Transverse colon (tissue), 4 donors: ENCODE results near the gene EPB41L1. TPM values are rescaled to one million over a fixed set of nuclear protein-coding genes. Genes with fewer than 3 reads are reported as not detected.

Source experiments
- DNase-seq: peaks from one replicate; pipeline ENCODE4 v3.0.0-alpha.2; 2019
- H3K27ac ChIP-seq, 4 donors: fragments of 200-600 bp; sonication (generic); 2 replicates each; pipeline ENCODE4 v1.5.1; 2016 to 2018; ENCODE audit warnings: inconsistent platforms in 4 of 4
- H3K27me3 ChIP-seq: fragments of 200-600 bp; sonication (generic); 2 replicates; pipeline ENCODE4 v1.5.1; 2017; ENCODE audit warnings: inconsistent platforms
- H3K36me3 ChIP-seq, 4 donors: fragments of 200-600 bp; sonication (generic); 2 replicates each; pipeline ENCODE4 v1.5.1; 2017 to 2019; ENCODE audit warnings: inconsistent platforms in 4 of 4
- H3K4me1 ChIP-seq, 4 donors: fragments of 200-600 bp; sonication (generic); 2 replicates each; pipeline ENCODE4 v1.5.1; 2017 to 2020; ENCODE audit warnings: inconsistent platforms in 4 of 4
- H3K4me3 ChIP-seq, 4 donors: fragments of 200-600 bp; sonication (generic); 1 replicate in 1 of 4; 2 replicates in 3 of 4; pipeline versions ENCODE4 v1.5.1 to v1.6.1; 2017 to 2019; ENCODE audit warnings: inconsistent platforms in 4 of 4
- H3K9me3 ChIP-seq, 2 donors: fragments of 200-600 bp; sonication (generic); 2 replicates each; pipeline ENCODE4 v1.5.1; 2017 to 2019; ENCODE audit warnings: inconsistent platforms in 2 of 2
- CTCF ChIP-seq, 5 experiments: fragments of 200-600 bp in 3 of 5; fragments of 450-650 bp in 2 of 5; sonication (generic) in 3 of 5; IDR thresholded peaks; 1 replicate in 2 of 5; 2 replicates in 3 of 5; pipeline ENCODE4 v1.5.1; 2016 to 2017; ENCODE audit warnings: antibody characterized with exemption in 5 of 5, inconsistent platforms in 3 of 5, mild to moderate bottlenecking in 2 of 5, moderate library complexity in 1 of 5
- EP300 ChIP-seq: sonication (generic); formaldehyde crosslinking; IDR thresholded peaks from one replicate; pipeline ENCODE4 v1.6.1; 2017; ENCODE audit warnings: antibody characterized with exemption, low read depth
- POLR2A ChIP-seq: fragments of 450-650 bp; IDR thresholded peaks from one replicate; pipeline ENCODE4 v1.6.1; 2016; ENCODE audit warnings: antibody characterized with exemption, mild to moderate bottlenecking, moderate library complexity
- POLR2AphosphoS5 ChIP-seq, 3 donors: sonication (generic); formaldehyde crosslinking; IDR thresholded peaks; one replicate each; pipeline ENCODE4 v1.6.1; 2016; ENCODE audit warnings: antibody characterized with exemption in 3 of 3
- WGBS, 2 donors: methylation state at CpG; one replicate each; pipeline ENCODE4 v1.1.5; 2018; ENCODE audit warnings: low coverage in 1 of 2; 5-methylcytosine and 5-hydroxymethylcytosine counted together
- in situ Hi-C, 4 donors: fragments of 200-750 bp; cut with MboI; loops; one replicate each; pipeline versions ENCODE4 v1.15.0 to v1.15.1; 2017; ENCODE audit warnings: low sequenced_read_pairs in 3 of 4, low pct_ligation_motif_present in 1 of 4, low pct_unique_long_range_greater_than_20kb in 1 of 4
- intact Hi-C: fragments of 100-400 bp; cut with DNase I; formaldehyde crosslinking; loops from one replicate; pipeline ENCODE4 v1.15.1; 2023; ENCODE audit warnings: low total_unique reads
- total RNA-seq, 4 donors: library from RNA; depleted of rRNA; stranded (reverse); fragments of >200 nt; gene quantifications; one replicate each; pipeline ENCODE4 v1.1.0, GENCODE V29; 2016

The EPB41L1 gene
- total RNA-seq, 4 donors from 2014 or later: 36.4 to 167 (median 79.4) TPM

GRCh38 chr20:36120241-36120640 is 34.3 kb upstream of the EPB41L1 start:
- no peak for DNase-seq
- 78 to 80% methylated on average over 1 to 6 of the region's 6 CpGs for WGBS, 2 donors
- no peaks in the 10 kb centered on the region for H3K9me3 ChIP-seq
- no peak overlapping the region for H3K4me3 ChIP-seq
- in situ Hi-C loops (no loop called here), intact Hi-C loops (no loop called here)
- H3K27me3 ChIP-seq: no peaks in the 10 kb centered on the region
- H3K36me3 ChIP-seq: no peaks in the 10 kb centered on the region
- TF ChIP-seq POLR2AphosphoS5 (IDR thresholded peaks at IDR 0.05): no peak
- no peak for TF ChIP-seq EP300
- no peak for TF ChIP-seq POLR2A
- TF ChIP-seq CTCF (IDR thresholded peaks at IDR 0.05): no peak
- H3K4me1 ChIP-seq: peaks cover 0 to 48% (median 37%) of the 10 kb centered on the region in 4 donors
- no peak overlapping the region for H3K27ac ChIP-seq

GRCh38 chr20:36120991-36121390 is 33.5 kb upstream of the EPB41L1 start:
- in situ Hi-C loops (no loop called here), intact Hi-C loops (no loop called here)
- no peaks in the 10 kb centered on the region for H3K36me3 ChIP-seq
- no peak for DNase-seq
- TF ChIP-seq CTCF (IDR thresholded peaks at IDR 0.05) (no peak), POLR2A (no peak), EP300 (no peak), POLR2AphosphoS5 (IDR thresholded peaks at IDR 0.05) (no peak)
- no peak overlapping the region for H3K4me3 ChIP-seq
- H3K27me3 ChIP-seq: no peaks in the 10 kb centered on the region
- H3K27ac ChIP-seq: peak overlapping the region in 1 of 4 donors; percentile 77
- peaks cover 0 to 48% (median 37%) of the 10 kb centered on the region in 4 donors for H3K4me1 ChIP-seq
- no peaks in the 10 kb centered on the region for H3K9me3 ChIP-seq
- WGBS, 2 donors: 85 to 100% methylated on average over 4 to 7 of the region's 7 CpGs

DNA sequence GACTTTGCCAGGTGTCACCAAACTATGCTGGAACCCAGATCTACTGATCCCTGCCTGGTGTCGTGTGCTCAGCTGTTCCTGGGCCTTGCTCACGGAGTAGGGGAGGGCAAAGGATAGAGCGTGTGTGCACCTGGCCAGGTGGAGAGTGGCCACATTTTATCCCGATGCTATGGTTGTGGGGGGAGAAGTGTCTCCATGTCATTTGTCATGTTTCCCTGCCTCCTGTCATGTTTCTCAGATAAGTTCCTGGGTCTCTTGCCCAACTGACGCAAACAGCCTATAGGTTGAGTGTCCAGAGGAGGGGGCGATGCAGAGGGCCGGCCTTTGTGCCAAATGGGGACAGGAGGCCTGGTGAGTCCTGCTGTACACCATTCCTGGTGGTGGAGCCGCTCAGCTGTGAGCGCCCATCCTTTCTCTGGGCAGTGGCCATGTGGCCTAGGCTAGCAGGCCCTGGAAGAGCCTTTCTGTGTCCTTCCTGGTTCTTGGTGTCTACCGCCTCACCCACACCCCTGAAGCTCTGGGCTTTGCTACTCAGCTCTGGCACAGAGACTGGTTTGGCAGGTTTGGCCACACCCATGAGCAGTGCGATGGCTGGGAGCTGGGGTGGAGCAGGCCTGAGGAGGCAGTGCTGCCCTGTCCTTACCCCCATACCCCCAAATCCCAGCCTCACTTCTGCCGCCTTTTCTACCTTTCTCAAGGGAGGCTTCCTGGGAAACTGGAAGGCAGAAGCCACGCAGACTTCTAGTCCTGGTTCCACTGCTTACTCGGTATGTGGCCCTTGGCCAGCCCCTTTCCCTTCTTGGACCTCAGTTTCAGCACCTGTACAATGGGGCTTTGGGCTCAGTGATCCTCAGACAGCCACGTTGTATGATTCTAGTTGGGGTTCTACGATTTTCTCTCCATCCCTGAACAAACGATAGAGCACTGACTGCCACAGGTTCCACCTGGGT is 32.3 kb upstream of the EPB41L1 start:
- Histone ChIP-seq H3K4me1 (peaks cover 0 to 41% (median 33%) of the 10 kb centered on the region in 4 donors), H3K27me3 (no peaks in the 10 kb centered on the region), H3K36me3 (no peaks in the 10 kb centered on the region), H3K4me3 (no peak overlapping the region), H3K9me3 (no peaks in the 10 kb centered on the region), H3K27ac (peak overlapping the region; percentile 75 to 86 (median 80))
- intact Hi-C loops (no loop called here), in situ Hi-C loops (no loop called here)
- DNase-seq: peak; percentile 92
- WGBS, 2 donors: 69% methylated on average over 17 of the region's 17 CpGs; no CpG with 5 or more reads in 1 of the 2 donors
- TF ChIP-seq CTCF (IDR thresholded peaks at IDR 0.05): no peak
- TF ChIP-seq EP300: no peak
- peak in 2 of 3 donors; percentile 64 to 85 for TF ChIP-seq POLR2AphosphoS5 (IDR thresholded peaks at IDR 0.05)
- TF ChIP-seq POLR2A: peak; percentile 42

GRCh38 chr20:36122931-36123288 is 31.6 kb upstream of the EPB41L1 start:
- no peak for DNase-seq
- WGBS, 2 donors: 63 to 66% methylated on average over 5 to 7 of the region's 7 CpGs
- Histone ChIP-seq H3K36me3 (no peaks in the 10 kb centered on the region), H3K4me3 (no peak overlapping the region), H3K9me3 (no peaks in the 10 kb centered on the region), H3K27ac (peak overlapping the region; percentile 75 to 86 (median 80)), H3K4me1 (peaks cover 0 to 35% (median 26%) of the 10 kb centered on the region in 4 donors), H3K27me3 (no peaks in the 10 kb centered on the region)
- TF ChIP-seq POLR2AphosphoS5 (IDR thresholded peaks at IDR 0.05) (no peak), CTCF (IDR thresholded peaks at IDR 0.05) (no peak)
- in situ Hi-C loops (no loop called here), intact Hi-C loops (no loop called here)
